NB4 (cell line): ENCODE data around the gene MYO19.

ENCODE experiments used
- POLR2A ChIP-seq: IDR thresholded peaks from 2 replicates; pipeline ENCODE4 v1.6.1; 2011; ENCODE audit warnings: mild to moderate bottlenecking; ENCODE audit not compliant: insufficient read length; ENCODE audit errors: extremely low read depth
- TF ChIP-seq, protein P1 (sequence below): IDR thresholded peaks from one replicate; pipeline ENCODE4 v1.5.1; 2012; ENCODE audit warnings: low read depth, low read length

DNA sequence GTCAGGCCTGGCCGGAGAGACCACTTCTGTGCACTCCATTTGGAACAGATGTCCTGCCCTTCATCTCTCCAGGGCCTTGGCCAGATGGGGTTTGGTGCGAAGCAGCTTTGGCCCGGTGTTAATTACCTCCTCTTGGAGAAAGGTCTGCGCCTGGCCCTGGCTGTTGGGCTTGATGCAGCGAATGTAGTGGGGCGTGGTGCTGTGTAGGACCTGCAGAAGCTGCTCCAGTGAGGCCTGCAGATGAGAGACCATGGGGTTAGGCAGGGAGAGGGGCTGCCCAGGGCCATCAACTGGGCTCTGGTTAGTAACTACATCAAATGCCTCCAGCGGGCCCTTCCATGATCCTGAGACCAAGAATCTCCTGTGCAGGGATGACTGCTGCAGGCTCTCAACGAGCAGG lies 29.5 kb downstream of the MYO19 start:
- TF ChIP-seq, protein P1, sequence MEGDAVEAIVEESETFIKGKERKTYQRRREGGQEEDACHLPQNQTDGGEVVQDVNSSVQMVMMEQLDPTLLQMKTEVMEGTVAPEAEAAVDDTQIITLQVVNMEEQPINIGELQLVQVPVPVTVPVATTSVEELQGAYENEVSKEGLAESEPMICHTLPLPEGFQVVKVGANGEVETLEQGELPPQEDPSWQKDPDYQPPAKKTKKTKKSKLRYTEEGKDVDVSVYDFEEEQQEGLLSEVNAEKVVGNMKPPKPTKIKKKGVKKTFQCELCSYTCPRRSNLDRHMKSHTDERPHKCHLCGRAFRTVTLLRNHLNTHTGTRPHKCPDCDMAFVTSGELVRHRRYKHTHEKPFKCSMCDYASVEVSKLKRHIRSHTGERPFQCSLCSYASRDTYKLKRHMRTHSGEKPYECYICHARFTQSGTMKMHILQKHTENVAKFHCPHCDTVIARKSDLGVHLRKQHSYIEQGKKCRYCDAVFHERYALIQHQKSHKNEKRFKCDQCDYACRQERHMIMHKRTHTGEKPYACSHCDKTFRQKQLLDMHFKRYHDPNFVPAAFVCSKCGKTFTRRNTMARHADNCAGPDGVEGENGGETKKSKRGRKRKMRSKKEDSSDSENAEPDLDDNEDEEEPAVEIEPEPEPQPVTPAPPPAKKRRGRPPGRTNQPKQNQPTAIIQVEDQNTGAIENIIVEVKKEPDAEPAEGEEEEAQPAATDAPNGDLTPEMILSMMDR: no peak
- TF ChIP-seq POLR2A: no peak
